Naive thymus-derived CD4-positive, alpha-beta T cell (primary cell): ENCODE data around the gene LBH. TPM values are rescaled to one million over a fixed set of nuclear protein-coding genes. Genes with fewer than 3 reads are reported as not detected.

Experiments used
- ATAC-seq: fragments of 150-1000 bp; cut with Tn5 transposase; 2 replicates; pipeline ENCODE4 v1.10.0; 2021; ENCODE audit warnings: mild to moderate bottlenecking, moderate library complexity
- CTCF ChIA-PET: fragments of 350-600 bp; sonication (Branson Sonifier 250); formaldehyde crosslinking; loops from one replicate; lab custom pipeline; 2021; ENCODE audit warnings: antibody characterized with exemption; lab: Charles Lee
- POLR2A ChIA-PET: fragments of 350-600 bp; sonication (Branson Sonifier 250); formaldehyde crosslinking; loops from one replicate; lab custom pipeline; 2021; ENCODE audit warnings: antibody characterized with exemption, inconsistent platforms; lab: Charles Lee
- DNase-seq, 9 donors: peaks; one replicate each; pipeline versions ENCODE4 v3.0.0 to v3.0.0-alpha.2; 2020 to 2022; ENCODE audit warnings: mixed read lengths in 1 of 9
- H3K27ac ChIP-seq: one replicate; pipeline ENCODE4 v1.7.0; 2013; ENCODE audit warnings: mild to moderate bottlenecking, low read depth, low read length, moderate library complexity
- H3K27me3 ChIP-seq, 2 donors: one replicate each; pipeline ENCODE4 v1.7.0; 2013; ENCODE audit warnings: low read length in 2 of 2, mild to moderate bottlenecking in 2 of 2, moderate library complexity in 2 of 2; ENCODE audit not compliant: control insufficient read depth in 2 of 2, insufficient read depth in 2 of 2
- H3K36me3 ChIP-seq, 3 experiments: 1 replicate in 2 of 3; 2 replicates in 1 of 3; pipeline ENCODE4 v1.7.0; 2013; ENCODE audit warnings: low read length in 3 of 3, mild to moderate bottlenecking in 3 of 3, moderate library complexity in 1 of 3; ENCODE audit not compliant: insufficient read depth in 3 of 3, control insufficient read depth in 2 of 3
- H3K4me1 ChIP-seq, 2 donors: one replicate each; pipeline ENCODE4 v1.7.0; 2013; ENCODE audit warnings: low read length in 2 of 2, mild to moderate bottlenecking in 2 of 2, moderate library complexity in 1 of 2; ENCODE audit not compliant: control insufficient read depth in 2 of 2, insufficient read depth in 2 of 2
- H3K4me3 ChIP-seq: 2 replicates; pipeline ENCODE4 v1.7.0; 2013; ENCODE audit warnings: mild to moderate bottlenecking, low read length
- H3K9me3 ChIP-seq, 3 experiments: 1 replicate in 2 of 3; 2 replicates in 1 of 3; pipeline ENCODE4 v1.7.0; 2013; ENCODE audit warnings: low read length in 3 of 3; ENCODE audit not compliant: control insufficient read depth in 2 of 3
- H3K27ac Mint-ChIP-seq, 9 donors: one replicate each; pipeline ENCODE4 v1.8.0; 2020 to 2022; ENCODE audit warnings: mixed read lengths in 9 of 9, mild to moderate bottlenecking in 8 of 9, moderate library complexity in 5 of 9, inconsistent platforms in 2 of 9
- H3K27me3 Mint-ChIP-seq, 5 donors: one replicate each; pipeline ENCODE4 v1.8.0; 2021 to 2022; ENCODE audit warnings: mixed read lengths in 5 of 5, mild to moderate bottlenecking in 1 of 5
- H3K36me3 Mint-ChIP-seq, 5 donors: one replicate each; pipeline ENCODE4 v1.8.0; 2020 to 2022; ENCODE audit warnings: mixed read lengths in 5 of 5, mild to moderate bottlenecking in 3 of 5, inconsistent platforms in 1 of 5
- H3K4me1 Mint-ChIP-seq, 7 donors: one replicate each; pipeline ENCODE4 v1.8.0; 2020 to 2022; ENCODE audit warnings: mixed read lengths in 7 of 7, mild to moderate bottlenecking in 3 of 7, inconsistent platforms in 1 of 7
- H3K4me3 Mint-ChIP-seq, 10 donors: one replicate each; pipeline ENCODE4 v1.8.0; 2020 to 2022; ENCODE audit warnings: mild to moderate bottlenecking in 10 of 10, mixed read lengths in 10 of 10, moderate library complexity in 6 of 10, inconsistent platforms in 2 of 10
- H3K9me3 Mint-ChIP-seq, 11 donors: one replicate each; pipeline ENCODE4 v1.8.0; 2020 to 2022; ENCODE audit warnings: mixed read lengths in 11 of 11, mild to moderate bottlenecking in 4 of 11, inconsistent platforms in 1 of 11, moderate library complexity in 1 of 11
- intact Hi-C, 2 donors: fragments of 100-400 bp; cut with micrococcal nuclease; formaldehyde crosslinking; loops; one replicate each; pipeline ENCODE4 v1.15.1; 2023
- polyA plus RNA-seq, 2 donors: library from polyadenylated mRNA; unstranded; fragments of 300-500 nt; fragmentation: Illumina TruSeq; gene quantifications; one replicate each; pipeline ENCODE4 v1.2.3, GENCODE V29; 2021
- total RNA-seq, 6 experiments: library from RNA in 5 of 6; stranded (reverse) in 5 of 6; gene quantifications; 1 replicate in 5 of 6; 2 replicates in 1 of 6; pipeline ENCODE4 v1.2.3 and lab custom pipeline; 2021 to 2026

The LBH gene
- total and polyA plus RNA-seq, 7 experiments from 2014 or later, result 146 to 517 (median 269) TPM

DNA sequence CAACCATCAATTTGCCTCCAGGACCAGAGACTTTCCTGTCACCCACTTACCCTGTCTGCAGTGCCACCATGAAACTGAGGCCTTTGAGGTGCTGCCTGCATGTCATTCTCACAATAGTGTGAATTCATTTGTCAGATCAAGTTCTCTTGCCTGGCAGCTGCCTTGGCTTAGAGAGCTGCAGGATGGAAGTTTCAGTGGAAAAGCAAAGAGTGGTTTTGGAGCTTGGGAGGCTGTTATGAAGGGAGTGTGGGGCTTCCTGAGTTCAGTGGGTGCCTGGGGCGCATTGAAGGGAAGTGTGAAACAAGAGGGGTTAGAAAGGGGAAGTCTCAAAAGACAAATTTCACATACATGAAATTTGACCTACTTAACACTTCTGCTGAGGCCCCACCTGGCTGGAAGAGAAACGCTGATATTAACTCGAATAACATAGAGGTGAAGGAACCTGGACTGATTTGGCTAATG is 7.9 kb upstream of the LBH start:
- H3K27ac Mint-ChIP-seq, result peak overlapping the region; percentile 95 to 100 (median 100)
- Histone ChIP-seq H3K4me3 (peak overlapping the region; percentile 15), H3K27me3 (no peaks in the 10 kb centered on the region), H3K36me3 (no peaks in the 10 kb centered on the region), H3K9me3 (no peaks in the 10 kb centered on the region), H3K27ac (peak overlapping the region; percentile 95), H3K4me1 (peaks cover 53 to 65% of the 10 kb centered on the region in 2 donors)
- H3K4me1 Mint-ChIP-seq, result peaks cover 49 to 76% (median 67%) of the 10 kb centered on the region in 7 donors
- intact Hi-C loops, result loop anchor here in 1 of 2 donors (1.0 kb wide), 1 partner anchor 9 kb away; no protein-coding TSS in a partner anchor
- POLR2A ChIA-PET, result interaction anchor here (0.6 to 29.5 kb wide), 7 partner anchors 11 to 251 kb away, joined by 3 to 901 read pairs (median 35); partner anchors contain the start of genes LBH, LCLAT1 and YPEL5
- H3K36me3 Mint-ChIP-seq, result no peaks in the 10 kb centered on the region
- ATAC-seq (peak; percentile 28), DNase-seq (peak in 1 of 9 donors; percentile 22)
- no peaks in the 10 kb centered on the region for H3K9me3 Mint-ChIP-seq
- H3K27me3 Mint-ChIP-seq, result no peaks in the 10 kb centered on the region
- peak overlapping the region; percentile 8 to 97 (median 80) for H3K4me3 Mint-ChIP-seq
- CTCF ChIA-PET, result interaction anchor here (1.2 to 22.8 kb wide), 5 partner anchors 10 to 59 kb away, joined by 3 to 220 read pairs (median 6); no protein-coding TSS in a partner anchor

DNA sequence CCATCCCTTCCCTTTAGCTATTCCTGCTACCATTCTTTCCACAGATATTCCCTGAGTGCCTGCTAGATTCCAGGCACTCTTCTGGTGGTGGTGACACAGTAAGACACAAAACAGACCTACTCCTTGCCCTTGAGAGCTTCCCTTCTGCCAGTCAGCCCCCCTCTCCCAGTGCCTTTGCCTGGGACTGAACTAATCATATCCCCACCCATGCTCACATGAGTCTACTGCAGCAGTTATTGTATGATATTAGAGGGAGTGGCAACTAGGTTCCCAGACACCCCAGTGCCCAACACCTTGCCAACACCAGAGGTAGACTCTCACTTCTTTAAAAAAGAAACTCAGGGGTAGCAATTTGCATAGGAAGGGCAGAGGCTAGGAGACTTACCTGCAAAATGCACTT is 7.2 kb upstream of the LBH start:
- H3K4me1 Mint-ChIP-seq, result peaks cover 49 to 79% (median 69%) of the 10 kb centered on the region in 7 donors
- Histone ChIP-seq H3K27ac (peak overlapping the region; percentile 95), H3K27me3 (no peaks in the 10 kb centered on the region), H3K36me3 (no peaks in the 10 kb centered on the region), H3K4me3 (peak overlapping the region; percentile 8), H3K4me1 (peaks cover 57 to 65% of the 10 kb centered on the region in 2 donors), H3K9me3 (no peaks in the 10 kb centered on the region)
- ChIA-PET POLR2A (interaction anchor here (1.1 to 29.5 kb wide), 6 partner anchors 11 to 223 kb away, joined by 6 to 901 read pairs (median 122); partner anchors contain the start of genes LBH, LCLAT1 and YPEL5), CTCF (interaction anchor here (1.4 to 22.8 kb wide), 4 partner anchors 9 to 487 kb away, joined by 5 to 220 read pairs (median 10); no protein-coding TSS in a partner anchor)
- H3K36me3 Mint-ChIP-seq, result no peaks in the 10 kb centered on the region
- ATAC-seq (no peak), DNase-seq (no peak)
- H3K27me3 Mint-ChIP-seq, result no peaks in the 10 kb centered on the region
- H3K9me3 Mint-ChIP-seq, result no peaks in the 10 kb centered on the region
- H3K27ac Mint-ChIP-seq, result peak overlapping the region; percentile 95 to 100 (median 100)
- peak overlapping the region; percentile 8 to 97 (median 89) for H3K4me3 Mint-ChIP-seq
- intact Hi-C loops, result loop anchor here in 1 of 2 donors (2.0 kb wide), 1 partner anchor 59 kb away; no protein-coding TSS in a partner anchor

DNA sequence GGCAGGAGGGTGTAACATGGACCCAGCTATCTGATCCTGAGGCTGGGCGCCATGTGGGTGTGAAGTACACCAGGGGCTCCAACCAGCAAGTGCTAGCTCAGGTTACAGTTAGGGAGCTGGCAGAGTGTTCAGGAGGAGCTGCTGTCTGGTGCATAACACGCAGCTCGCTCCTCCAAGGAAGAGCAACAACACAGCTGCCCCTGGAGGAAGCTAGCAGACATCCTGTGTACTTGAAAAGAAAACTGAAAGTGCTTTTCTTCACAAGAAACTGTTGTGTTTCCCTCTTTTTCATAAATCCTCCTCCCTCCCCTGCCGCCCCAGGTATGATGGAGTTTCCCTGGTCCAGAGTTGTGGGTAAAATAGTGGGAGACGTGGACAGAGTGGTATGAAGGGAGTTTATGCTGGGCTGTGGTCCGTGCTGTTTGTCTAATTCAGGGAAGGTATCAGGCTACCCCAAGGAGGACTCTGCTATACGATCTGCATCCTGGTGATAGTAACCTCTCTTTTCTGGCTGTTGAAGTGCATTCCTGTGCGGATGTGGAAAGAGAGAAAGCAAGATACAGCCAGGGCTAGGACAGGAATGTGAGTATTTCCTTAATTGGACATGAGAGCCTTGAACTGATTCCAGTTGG is 6.1 kb upstream of the LBH start:
- Histone ChIP-seq H3K27ac (peak overlapping the region; percentile 95), H3K27me3 (no peaks in the 10 kb centered on the region), H3K36me3 (no peaks in the 10 kb centered on the region), H3K4me1 (peaks cover 63 to 67% of the 10 kb centered on the region in 2 donors), H3K4me3 (peak overlapping the region; percentile 67), H3K9me3 (no peaks in the 10 kb centered on the region)
- peaks cover 0 to 3% (median 0%) of the 10 kb centered on the region in 5 donors for H3K27me3 Mint-ChIP-seq
- H3K4me3 Mint-ChIP-seq, result peak overlapping the region; percentile 87 to 99 (median 94)
- ChIA-PET CTCF (interaction anchor here (0.8 to 22.8 kb wide), 6 partner anchors 8 to 486 kb away, joined by 3 to 220 read pairs (median 6); partner anchors contain the start of gene YPEL5), POLR2A (interaction anchor here (0.6 to 29.5 kb wide), 8 partner anchors 10 to 225 kb away, joined by 3 to 901 read pairs (median 22); partner anchors contain the start of genes LBH, LCLAT1 and YPEL5)
- no peaks in the 10 kb centered on the region for H3K36me3 Mint-ChIP-seq
- H3K4me1 Mint-ChIP-seq, result peaks cover 48 to 86% (median 76%) of the 10 kb centered on the region in 7 donors
- ATAC-seq, result peak; percentile 81
- intact Hi-C loops, result loop anchor here (1.0 to 5.0 kb wide), 7 partner anchors 8 to 482 kb away; no protein-coding TSS in a partner anchor
- H3K27ac Mint-ChIP-seq, result peak overlapping the region; percentile 95 to 100 (median 100)
- DNase-seq, result peak in 8 of 9 donors; percentile 46 to 77 (median 72)
- peaks cover 0 to 1% (median 0%) of the 10 kb centered on the region in 11 donors for H3K9me3 Mint-ChIP-seq

DNA sequence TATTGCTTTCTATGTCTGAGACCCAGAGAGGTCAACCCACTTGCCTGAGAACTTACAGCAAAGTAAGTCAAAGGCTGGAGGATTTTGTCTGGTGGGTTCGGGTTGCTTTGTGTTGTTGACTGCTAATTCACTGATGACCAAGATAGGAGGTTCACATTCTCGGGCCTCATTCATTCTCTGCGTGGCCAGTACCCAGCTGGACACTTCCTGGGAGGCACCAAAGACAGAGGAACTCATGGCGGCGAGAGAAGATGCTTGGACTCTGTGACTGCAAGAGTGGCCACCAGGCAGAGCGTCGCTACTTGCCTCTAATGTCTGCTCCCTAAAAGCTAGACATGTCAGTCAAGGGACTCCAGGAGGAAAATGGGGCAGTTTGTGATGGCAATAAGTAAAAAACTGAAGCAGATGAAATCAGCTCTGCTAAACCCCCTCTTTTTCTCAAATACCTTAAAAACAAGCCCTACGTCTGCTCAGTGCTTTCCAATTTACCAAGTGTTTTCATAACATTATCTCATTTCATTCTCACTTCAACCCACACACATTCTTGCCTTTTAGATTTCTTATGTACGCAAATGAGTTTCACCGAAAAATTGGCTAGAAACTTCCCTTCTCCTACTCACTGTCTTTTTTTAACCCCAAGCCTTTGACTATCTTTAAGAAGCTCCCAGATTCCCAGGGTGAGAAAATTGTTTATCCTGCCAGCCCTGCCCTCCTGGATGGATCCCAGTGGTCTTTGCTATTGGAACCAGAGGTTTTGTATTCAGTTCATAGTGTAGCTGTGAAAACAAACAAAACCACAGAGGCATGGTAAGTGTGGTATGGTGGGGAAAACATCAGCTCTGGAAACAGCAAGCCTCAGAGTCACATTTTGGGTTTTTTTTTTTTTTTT is 4.9 kb upstream of the LBH start:
- Histone ChIP-seq H3K4me3 (peak overlapping the region; percentile 67), H3K27me3 (no peaks in the 10 kb centered on the region), H3K36me3 (peaks cover 0 to 7% (median 0%) of the 10 kb centered on the region in 3 experiments), H3K27ac (peak overlapping the region; percentile 95), H3K4me1 (peaks cover 63 to 72% of the 10 kb centered on the region in 2 donors), H3K9me3 (no peaks in the 10 kb centered on the region)
- POLR2A ChIA-PET, result interaction anchor here (0.6 to 29.5 kb wide), 10 partner anchors 8 to 1632 kb away, joined by 3 to 901 read pairs (median 6); partner anchors contain the start of genes LBH and YPEL5
- Mint-ChIP-seq H3K27me3 (peaks cover 0 to 8% (median 0%) of the 10 kb centered on the region in 5 donors), H3K27ac (peak overlapping the region; percentile 95 to 100 (median 100)), H3K4me1 (peaks cover 48 to 85% (median 79%) of the 10 kb centered on the region in 7 donors), H3K36me3 (no peaks in the 10 kb centered on the region), H3K9me3 (peaks cover 0 to 4% (median 0%) of the 10 kb centered on the region in 11 donors), H3K4me3 (peak overlapping the region; percentile 87 to 99 (median 94))
- CTCF ChIA-PET, result interaction anchor here (0.6 to 22.8 kb wide), 12 partner anchors 8 to 485 kb away, joined by 3 to 220 read pairs (median 3); no protein-coding TSS in a partner anchor
- ATAC-seq, result no peak
- intact Hi-C loops, result loop anchor here in 1 of 2 donors (5.0 kb wide), 1 partner anchor 481 kb away; no protein-coding TSS in a partner anchor
- DNase-seq, result peak in 6 of 9 donors; percentile 44 to 57 (median 52)

DNA sequence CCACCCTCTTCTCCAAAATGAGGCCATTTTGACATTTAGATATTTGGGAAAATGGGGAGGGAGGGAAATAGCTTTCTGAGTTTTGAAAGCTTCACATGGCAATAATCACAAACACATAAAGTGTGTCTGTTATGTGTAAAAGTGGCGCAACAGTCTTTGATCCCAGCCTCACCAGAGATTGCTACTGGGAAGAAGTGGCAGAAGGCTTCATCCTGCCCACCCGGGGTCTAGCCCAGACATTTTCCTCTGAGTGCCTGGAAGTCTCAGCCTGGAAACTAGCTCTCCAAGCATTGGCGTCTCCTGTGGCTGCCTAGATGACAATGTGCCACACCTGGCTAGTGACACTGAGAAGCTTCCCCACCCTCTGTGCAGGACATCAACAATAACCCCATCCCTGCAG is 1.7 kb upstream of the LBH start:
- Histone ChIP-seq H3K9me3 (no peaks in the 10 kb centered on the region), H3K36me3 (peaks cover 0 to 27% (median under 1%) of the 10 kb centered on the region in 3 experiments), H3K27ac (no peak overlapping the region), H3K27me3 (no peaks in the 10 kb centered on the region), H3K4me1 (peaks cover 45 to 52% of the 10 kb centered on the region in 2 donors), H3K4me3 (no peak overlapping the region)
- Mint-ChIP-seq H3K4me1 (peaks cover 39 to 65% (median 60%) of the 10 kb centered on the region in 7 donors), H3K36me3 (peaks cover 0 to 19% (median 10%) of the 10 kb centered on the region in 5 donors), H3K9me3 (peaks cover 0 to 6% (median 0%) of the 10 kb centered on the region in 11 donors), H3K27me3 (peaks cover 0 to 8% (median 0%) of the 10 kb centered on the region in 5 donors), H3K4me3 (peak overlapping the region; percentile 70 to 98 (median 92)), H3K27ac (peak overlapping the region in 8 of 9 donors; percentile 81 to 100 (median 92))
- no peak for ATAC-seq
- intact Hi-C loops, result loop anchor here in 1 of 2 donors (5.0 kb wide), 1 partner anchor 478 kb away; no protein-coding TSS in a partner anchor
- ChIA-PET POLR2A (interaction anchor here (1.0 to 29.5 kb wide), 12 partner anchors 5 to 233 kb away, joined by 3 to 901 read pairs (median 84); partner anchors contain the start of genes LBH, LCLAT1 and YPEL5), CTCF (interaction anchor here (0.8 to 22.8 kb wide), 10 partner anchors 9 to 474 kb away, joined by 3 to 220 read pairs (median 6); no protein-coding TSS in a partner anchor)
- DNase-seq, result peak in 1 of 9 donors; percentile 21
